Ishikawa (cell line): ENCODE results near the gene GCFC2.

ENCODE experiments used
- CEBPB ChIP-seq: IDR thresholded peaks from 2 replicates; pipeline ENCODE4 v1.6.1; 2012
- CREB1 ChIP-seq: IDR thresholded peaks from 2 replicates; pipeline ENCODE4 v1.6.1; 2012; ENCODE audit warnings: low read depth
- EGR1 ChIP-seq: IDR thresholded peaks from 2 replicates; pipeline ENCODE4 v1.6.1; 2012
- EP300 ChIP-seq: IDR thresholded peaks from 2 replicates; pipeline ENCODE4 v1.6.1; 2012; ENCODE audit warnings: borderline replicate concordance
- FOXM1 ChIP-seq: IDR thresholded peaks from 2 replicates; pipeline ENCODE4 v1.6.1; 2012; ENCODE audit warnings: low read depth, borderline replicate concordance
- MAX ChIP-seq: IDR thresholded peaks from 2 replicates; pipeline ENCODE4 v1.6.1; 2012
- NFIC ChIP-seq: IDR thresholded peaks from 2 replicates; pipeline ENCODE4 v1.6.1; 2012
- RAD21 ChIP-seq: IDR thresholded peaks from 2 replicates; pipeline ENCODE4 v1.6.1; 2012; ENCODE audit warnings: low read depth
- REST ChIP-seq: IDR thresholded peaks from 2 replicates; pipeline ENCODE4 v1.6.1; 2012; ENCODE audit warnings: low read depth, mild to moderate bottlenecking
- TAF1 ChIP-seq: IDR thresholded peaks from 2 replicates; pipeline ENCODE4 v1.6.1; 2012; ENCODE audit warnings: low read depth, mild to moderate bottlenecking
- TCF12 ChIP-seq: IDR thresholded peaks from 2 replicates; pipeline ENCODE4 v1.6.1; 2012; ENCODE audit warnings: low read depth
- TEAD4 ChIP-seq: IDR thresholded peaks from 2 replicates; pipeline ENCODE4 v1.6.1; 2012
- USF1 ChIP-seq: IDR thresholded peaks from 2 replicates; pipeline ENCODE4 v1.6.1; 2012
- YY1 ChIP-seq: IDR thresholded peaks from 2 replicates; pipeline ENCODE4 v1.6.1; 2012; ENCODE audit warnings: low read depth
- ZBTB7A ChIP-seq: IDR thresholded peaks from 2 replicates; pipeline ENCODE4 v1.6.1; 2012; ENCODE audit warnings: low read depth

GCFC2 gene

GRCh38 chr2:75641587-75641986 lies 69.1 kb downstream of the GCFC2 start:
- TF ChIP-seq TCF12 (no peak), REST (no peak), CREB1 (no peak), YY1 (no peak), RAD21 (no peak), EP300 (no peak), CEBPB (no peak), TAF1 (no peak), USF1 (no peak), MAX (no peak), TEAD4 (no peak), ZBTB7A (no peak), FOXM1 (no peak)

GRCh38 chr2:75640621-75641121 lies 70.0 kb downstream of the GCFC2 start:
- TF ChIP-seq NFIC = peak; percentile 9; the same call in 1 of the 2 replicates
- no peak for TF ChIP-seq REST
- peak; percentile 62 for TF ChIP-seq MAX
- TF ChIP-seq YY1 = no peak
- TF ChIP-seq RAD21 = peak; percentile 87
- no peak for TF ChIP-seq FOXM1
- no peak for TF ChIP-seq EGR1

GRCh38 chr2:75637568-75637967 lies 73.1 kb downstream of the GCFC2 start:
- TF ChIP-seq TCF12 (no peak), REST (no peak), YY1 (no peak), FOXM1 (no peak), USF1 (no peak), NFIC (no peak), TEAD4 (no peak), RAD21 (no peak), EGR1 (no peak), TAF1 (no peak), EP300 (no peak)

GRCh38 chr2:75634945-75635344 lies 75.8 kb downstream of the GCFC2 start:
- no peak for TF ChIP-seq RAD21
- TF ChIP-seq EGR1 = no peak
- TF ChIP-seq TEAD4 = no peak
- TF ChIP-seq TCF12 = no peak
- TF ChIP-seq CREB1 = no peak
- no peak for TF ChIP-seq ZBTB7A
- no peak for TF ChIP-seq FOXM1

- TF ChIP-seq REST = no peak
- no peak for TF ChIP-seq MAX
- no peak for TF ChIP-seq FOXM1
- no peak for TF ChIP-seq TEAD4
- TF ChIP-seq YY1 = no peak
- no peak for TF ChIP-seq NFIC
- TF ChIP-seq CREB1 = no peak
- TF ChIP-seq CEBPB = no peak
- no peak for TF ChIP-seq EGR1
- TF ChIP-seq USF1 = no peak
- TF ChIP-seq TCF12 = no peak
- no peak for TF ChIP-seq EP300
Measured at GRCh38 chr2:75633620-75634019, 77.1 kb downstream of the GCFC2 start.
